GM08714 (cell line): ENCODE data around the gene FAM107A.
"Not testable (repeated sequence)": the region's sequence is repeated elsewhere in the genome, so short reads cannot be mapped to it uniquely, and the experiment has no call there.

Experiments
- H3K4me3 ChIP-seq: fragments of 200-500 bp; sonication (Bioruptor generic); 2 replicates; pipeline ENCODE4 v1.5.1; 2014; ENCODE audit warnings: mild to moderate bottlenecking, low read length, inconsistent platforms
- ZNF274 ChIP-seq: IDR thresholded peaks from 2 replicates; pipeline ENCODE4 v1.6.1; 2012; ENCODE audit warnings: mild to moderate bottlenecking, low read depth, low read length

Gene FAM107A

GRCh38 chr3:58529516-58530353, 47.5 kb downstream of the FAM107A start:
- no peak for TF ChIP-seq ZNF274
- no peak overlapping the region for H3K4me3 ChIP-seq

DNA sequence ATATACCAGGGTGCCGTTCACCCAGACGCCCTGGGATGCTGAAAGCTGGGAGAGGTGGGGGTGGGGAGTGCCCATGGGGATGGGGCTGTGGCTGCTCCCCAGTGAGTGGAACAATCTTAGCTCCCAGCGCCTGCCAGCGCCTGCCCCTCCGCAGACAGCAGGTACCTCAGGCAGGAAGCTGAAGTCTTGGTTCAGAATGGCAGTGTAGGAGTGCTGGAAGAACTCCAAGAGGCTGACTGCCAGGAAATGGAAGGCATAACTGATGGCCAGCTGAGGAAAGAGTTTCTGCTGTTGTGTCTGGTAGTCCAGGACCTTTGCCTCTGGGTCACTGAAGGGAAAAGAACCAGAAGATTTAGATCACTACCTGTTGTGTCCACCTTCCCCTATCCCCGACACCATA, 48.6 kb downstream of the FAM107A start:
- TF ChIP-seq ZNF274 = no peak
- H3K4me3 ChIP-seq = no peak overlapping the region

DNA sequence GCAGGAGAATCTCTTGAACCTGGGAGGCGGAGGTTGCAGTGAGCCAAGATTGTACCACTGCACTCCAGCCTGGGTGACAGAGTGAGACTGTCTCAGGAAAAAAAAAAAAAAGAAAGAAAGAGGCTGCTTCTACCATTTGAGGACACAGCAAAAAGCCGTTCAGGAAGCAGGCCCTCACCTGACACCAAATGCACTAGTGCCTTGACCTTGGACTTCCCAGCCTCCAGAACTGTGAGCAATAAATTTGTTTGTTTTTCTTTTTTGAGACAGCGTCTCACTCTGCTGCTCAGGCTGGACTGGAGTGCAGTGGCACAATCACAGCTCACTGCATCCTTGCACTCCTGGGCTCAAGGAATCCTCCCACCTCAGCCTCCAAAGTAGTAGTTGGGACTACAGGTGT, 49.8 kb downstream of the FAM107A start:
- H3K4me3 ChIP-seq = not testable (repeated sequence)

DNA sequence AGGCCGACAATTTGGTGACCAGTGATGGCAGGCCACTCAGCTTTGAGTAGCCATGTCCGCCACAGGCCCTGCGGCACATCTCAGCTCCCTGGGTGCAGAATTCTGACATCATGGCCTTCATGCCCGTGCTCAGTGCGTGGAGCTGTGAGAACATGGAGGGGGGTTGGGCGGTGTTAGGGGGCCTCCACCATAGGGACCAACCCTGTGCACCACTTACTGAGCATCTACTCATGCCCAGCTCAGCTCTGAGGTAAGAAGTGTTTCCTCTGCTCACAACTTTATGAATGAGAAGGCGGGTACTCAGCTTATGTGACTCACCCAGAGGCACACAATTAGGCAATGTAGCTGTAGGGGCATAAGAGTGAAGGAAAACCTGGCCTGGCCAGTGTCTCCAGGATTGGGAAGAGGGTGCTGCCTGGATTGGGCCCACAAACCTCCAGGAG, 50.7 kb downstream of the FAM107A start:
- no peak overlapping the region for H3K4me3 ChIP-seq
- no peak for TF ChIP-seq ZNF274

- TF ChIP-seq ZNF274 = no peak
- no peak overlapping the region for H3K4me3 ChIP-seq
Observed at GRCh38 chr3:58524326-58524888, 52.8 kb downstream of the FAM107A start.

- no peak overlapping the region for H3K4me3 ChIP-seq
- no peak for TF ChIP-seq ZNF274
Observed at GRCh38 chr3:58522759-58523425, 54.3 kb downstream of the FAM107A start.

GRCh38 chr3:58521917-58522631, 55.1 kb downstream of the FAM107A start:
- no peak for TF ChIP-seq ZNF274
- no peak overlapping the region for H3K4me3 ChIP-seq

- no peak overlapping the region for H3K4me3 ChIP-seq
- no peak for TF ChIP-seq ZNF274
Observed at GRCh38 chr3:58521336-58521670, 55.9 kb downstream of the FAM107A start.

- no peak for TF ChIP-seq ZNF274
- H3K4me3 ChIP-seq = no peak overlapping the region
Observed at GRCh38 chr3:58520403-58521335, 56.5 kb downstream of the FAM107A start.

GRCh38 chr3:58519668-58520402, 57.4 kb downstream of the FAM107A start:
- H3K4me3 ChIP-seq = no peak overlapping the region
- TF ChIP-seq ZNF274 = no peak

- no peak overlapping the region for H3K4me3 ChIP-seq
- no peak for TF ChIP-seq ZNF274
Observed at GRCh38 chr3:58518291-58518789, 58.9 kb downstream of the FAM107A start.

DNA sequence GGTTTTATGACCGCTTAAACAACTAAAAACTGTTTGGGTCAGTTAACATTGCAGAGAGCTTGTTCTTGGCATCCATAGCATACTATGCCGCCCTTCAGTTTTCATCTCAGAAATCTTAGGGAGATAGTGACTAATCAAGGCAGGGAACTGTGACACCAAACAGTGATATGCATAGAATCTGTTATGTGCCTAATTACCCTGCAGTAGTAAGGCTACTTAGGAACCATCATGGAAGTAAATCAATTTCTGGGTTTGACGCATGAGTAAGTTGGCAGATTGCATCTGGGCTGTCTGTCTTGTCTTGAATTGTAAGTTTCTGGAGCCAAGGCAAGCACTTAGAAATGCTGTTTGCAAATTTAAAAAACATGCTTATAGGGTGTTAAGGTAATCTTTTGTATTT, 62.8 kb downstream of the FAM107A start:
- no peak overlapping the region for H3K4me3 ChIP-seq
- TF ChIP-seq ZNF274 = no peak
